Fibroblast of skin of left biceps (primary cell): ENCODE results near the gene IL20RB.
A peak's percentile ranks its signal among the peaks of the same experiment; 100 is the strongest.

Experiments used
- DNase-seq, 2 experiments: peaks; one replicate each; pipeline ENCODE4 v3.0.0-alpha.2; 2013; ENCODE audit warnings: low read depth in 2 of 2

The IL20RB gene

GRCh38 chr3:136957751-136958288 lies at the start of gene IL20RB:
Gene IL20RB (plus strand): TSS chr3:136957983. CDS start chr3:136958114, 131 bp downstream.
- peak in 1 of 2 experiments; percentile 36 for DNase-seq

GRCh38 chr3:136908297-136908696 lies 49.5 kb upstream of the IL20RB start:
- no peak for DNase-seq

- no peak for DNase-seq
Observed at GRCh38 chr3:136909187-136909586, 48.6 kb upstream of the IL20RB start.

- DNase-seq = no peak
Observed at GRCh38 chr3:136910697-136911096, 47.1 kb upstream of the IL20RB start.

GRCh38 chr3:136913168-136913567 lies 44.6 kb upstream of the IL20RB start:
- no peak for DNase-seq

GRCh38 chr3:136914739-136915138 lies 43.0 kb upstream of the IL20RB start:
- DNase-seq = no peak

GRCh38 chr3:136916223-136916622 lies 41.6 kb upstream of the IL20RB start:
- no peak for DNase-seq

GRCh38 chr3:136919799-136920580 lies 37.8 kb upstream of the IL20RB start:
- DNase-seq = no peak

GRCh38 chr3:136920904-136921611 lies 36.7 kb upstream of the IL20RB start:
- no peak for DNase-seq

- DNase-seq = no peak
Observed at GRCh38 chr3:136925425-136926190, 32.2 kb upstream of the IL20RB start.

- no peak for DNase-seq
Observed at GRCh38 chr3:136928240-136928639, 29.5 kb upstream of the IL20RB start.

- DNase-seq = no peak
Observed at GRCh38 chr3:136929977-136930670, 27.7 kb upstream of the IL20RB start.

- DNase-seq = no peak
Observed at GRCh38 chr3:136931606-136932005, 26.2 kb upstream of the IL20RB start.

- no peak for DNase-seq
Observed at GRCh38 chr3:136932523-136932922, 25.3 kb upstream of the IL20RB start.

GRCh38 chr3:136932978-136933772 lies 24.6 kb upstream of the IL20RB start:
- DNase-seq = no peak

GRCh38 chr3:136937175-136937574 lies 20.6 kb upstream of the IL20RB start:
- DNase-seq = no peak

- DNase-seq = no peak
Observed at GRCh38 chr3:136937851-136938250, 19.9 kb upstream of the IL20RB start.

- peak in 1 of 2 experiments; percentile 30 for DNase-seq
Observed at GRCh38 chr3:136938334-136938733, 19.4 kb upstream of the IL20RB start.

- no peak for DNase-seq
Observed at GRCh38 chr3:136939489-136939888, 18.3 kb upstream of the IL20RB start.

- DNase-seq = no peak
Observed at GRCh38 chr3:136942803-136943202, 15.0 kb upstream of the IL20RB start.

- DNase-seq = no peak
Observed at GRCh38 chr3:136943436-136943835, 14.3 kb upstream of the IL20RB start.
